ENCODE results near the gene P3R3URF. TPM values are rescaled to one million over a fixed set of nuclear protein-coding genes. Genes with fewer than 3 reads are reported as not detected.
"Not testable (repeated sequence)": the region's sequence is repeated elsewhere in the genome, so short reads cannot be mapped to it uniquely, and the experiment has no call there.

Gene P3R3URF
- polyA plus RNA-seq (ENCODE audit: insufficient read depth in 1 of 5, insufficient read length in 5 of 5, low replicate concordance in 1 of 5) = not detected
- long read RNA-seq, donor 1 = 0 reads
- long read RNA-seq, donor 2 = 0 reads
- long read RNA-seq, donor 3 = 0 reads
- long read RNA-seq, donor 4 = 0 reads
- long read RNA-seq, donor 5 = 0 reads
- long read RNA-seq, donor 6 = 0 reads
- long read RNA-seq, donor 7 = 0 reads
- long read RNA-seq, donor 8 = 0 reads

GRCh38 chr1:46176211-46176865 is at the start of gene P3R3URF:
TSS of gene P3R3URF (minus strand) at chr1:46176488. CDS start at chr1:46176471, 17 bp downstream.
- DNase-seq = no peak

- DNase-seq = no peak
Measured at GRCh38 chr1:46224966-46225365, 48.7 kb upstream of the P3R3URF start.

GRCh38 chr1:46223472-46223943 is 47.2 kb upstream of the P3R3URF start:
- peak; percentile 39 to 46 for DNase-seq

GRCh38 chr1:46223055-46223454 is 46.8 kb upstream of the P3R3URF start:
- DNase-seq = not testable (repeated sequence)

- no peak for DNase-seq
Measured at GRCh38 chr1:46221749-46222148, 45.5 kb upstream of the P3R3URF start.

GRCh38 chr1:46220808-46221207 is 44.5 kb upstream of the P3R3URF start:
- no peak for DNase-seq

- DNase-seq = no peak
Measured at GRCh38 chr1:46219551-46220520, 43.5 kb upstream of the P3R3URF start.

GRCh38 chr1:46218443-46218842 is 42.2 kb upstream of the P3R3URF start:
- DNase-seq = no peak

- DNase-seq = no peak
Measured at GRCh38 chr1:46215504-46215903, 39.2 kb upstream of the P3R3URF start.

- DNase-seq = no peak
Measured at GRCh38 chr1:46211051-46211450, 34.8 kb upstream of the P3R3URF start.

- no peak for DNase-seq
Measured at GRCh38 chr1:46210561-46210960, 34.3 kb upstream of the P3R3URF start.

GRCh38 chr1:46206399-46206798 is 30.1 kb upstream of the P3R3URF start:
- no peak for DNase-seq

- DNase-seq = no peak
Measured at GRCh38 chr1:46205791-46206190, 29.5 kb upstream of the P3R3URF start.

- DNase-seq = no peak
Measured at GRCh38 chr1:46205141-46205540, 28.9 kb upstream of the P3R3URF start.

GRCh38 chr1:46204406-46204742 is 28.1 kb upstream of the P3R3URF start:
- DNase-seq = no peak

- DNase-seq = no peak
Measured at GRCh38 chr1:46203738-46204405, 27.6 kb upstream of the P3R3URF start.

- DNase-seq = no peak
Measured at GRCh38 chr1:46199233-46199749, 23.0 kb upstream of the P3R3URF start.

- peak in 1 of 2 donors; percentile 45 for DNase-seq
Measured at GRCh38 chr1:46197964-46198811, 21.9 kb upstream of the P3R3URF start, which contains the start of gene POMGNT1. TSS of gene POMGNT1 (minus strand) at chr1:46198434. CDS start at chr1:46197821, 613 bp downstream.

- no peak for DNase-seq
Measured at GRCh38 chr1:46197560-46197963, 21.3 kb upstream of the P3R3URF start.

- no peak for DNase-seq
Measured at GRCh38 chr1:46196609-46197008, 20.3 kb upstream of the P3R3URF start.

Data from right lung (tissue), 10 donors.